A673 (cell line): ENCODE results near the gene PDE6D. TPM values are rescaled to one million over a fixed set of nuclear protein-coding genes. Genes with fewer than 3 reads are reported as not detected.

Source experiments
- BruUV-seq: library from RNA; stranded (reverse); fragments of 400-500 nt; replicated peaks from 2 replicates; lab custom pipeline; 2021; lab: Mats Ljungman, UMichigan
- CTCF ChIA-PET: fragments of 300-600 bp; sonication (Branson Sonifier 250); formaldehyde crosslinking; loops from one replicate; lab custom pipeline; 2022; ENCODE audit warnings: antibody characterized with exemption; lab: Charles Lee
- POLR2A ChIA-PET: fragments of 300-600 bp; sonication (Branson Sonifier 250); formaldehyde crosslinking; loops from one replicate; lab custom pipeline; 2022; ENCODE audit warnings: antibody characterized with exemption; ENCODE audit not compliant: low non-redundant PET; lab: Charles Lee
- DNase-seq: peaks from one replicate; pipeline ENCODE4 v3.0.0-alpha.2; 2015; ENCODE audit warnings: low spot score
- H3K27ac ChIP-seq: fragments of 200-600 bp; sonication (generic); 2 replicates; pipeline ENCODE4 v1.5.1; 2016; ENCODE audit warnings: mixed run types, low read depth, mild to moderate bottlenecking, mixed read lengths, antibody characterized with exemption, low read length; ENCODE audit not compliant: poor library complexity, severe bottlenecking
- H3K27me3 ChIP-seq: fragments of 200-600 bp; sonication (generic); replicated peaks from 2 replicates; pipeline ENCODE4 v1.6.1; 2017; ENCODE audit warnings: mixed run types, low read depth, mild to moderate bottlenecking, mixed read lengths, antibody characterized with exemption, low read length; ENCODE audit not compliant: insufficient read depth, poor library complexity
- H3K36me3 ChIP-seq: fragments of 200-600 bp; sonication (generic); 2 replicates; pipeline ENCODE4 v1.6.1; 2016; ENCODE audit warnings: mixed run types, mild to moderate bottlenecking, mixed read lengths, antibody characterized with exemption, low read length; ENCODE audit not compliant: insufficient read depth, poor library complexity, severe bottlenecking
- H3K4me1 ChIP-seq: fragments of 200-600 bp; sonication (generic); 2 replicates; pipeline ENCODE4 v1.6.1; 2017; ENCODE audit warnings: mixed run types, mild to moderate bottlenecking, mixed read lengths, antibody characterized with exemption, low read length; ENCODE audit not compliant: insufficient read depth, poor library complexity, severe bottlenecking
- H3K4me3 ChIP-seq: fragments of 200-600 bp; sonication (generic); 2 replicates; pipeline ENCODE4 v1.5.1; 2016; ENCODE audit warnings: low read depth, mixed run types, mild to moderate bottlenecking, mixed read lengths, low read length; ENCODE audit not compliant: poor library complexity, severe bottlenecking
- H3K9me3 ChIP-seq: fragments of 200-600 bp; sonication (generic); 2 replicates; pipeline ENCODE4 v1.6.1; 2016; ENCODE audit warnings: mixed run types, low read depth, mild to moderate bottlenecking, mixed read lengths, antibody characterized with exemption, low read length; ENCODE audit not compliant: poor library complexity, severe bottlenecking
- EZH2 ChIP-seq: fragments of 200-600 bp; sonication (generic); IDR thresholded peaks from 2 replicates; pipeline ENCODE4 v1.6.1; 2017; ENCODE audit warnings: borderline replicate concordance, low read depth, mild to moderate bottlenecking, mixed read lengths, antibody characterized with exemption, low read length; ENCODE audit not compliant: poor library complexity, severe bottlenecking
- intact Hi-C: fragments of 100-400 bp; cut with micrococcal nuclease; formaldehyde crosslinking; loops from one replicate; pipeline ENCODE4 v1.10.0; 2022; ENCODE audit not compliant: unreplicated experiment
- total RNA-seq: library from RNA; stranded (reverse); gene quantifications from 2 replicates; pipeline ENCODE4 v1.2.3, GENCODE V29; 2021
- TF ChIP-seq, protein P1 (sequence below): fragments of 300-800, 200-600 bp; sonication (generic); conservative IDR thresholded peaks from 2 replicates; pipeline ENCODE4 v1.5.1; 2017; ENCODE audit warnings: low read depth, mild to moderate bottlenecking, antibody characterized with exemption, low read length, moderate library complexity, mixed read lengths

The PDE6D gene
- total RNA-seq, 1 experiment from 2014 or later = 19.7 TPM

- ChIA-PET CTCF (interaction anchor here (1.4 kb wide), 1 partner anchor 109 kb away, joined by 5 read pairs; no protein-coding TSS in a partner anchor), POLR2A (no interaction called here)
- peaks cover 13% of the 10 kb centered on the region for H3K36me3 ChIP-seq
- DNase-seq = no peak
- peak overlapping the region; percentile 91 for H3K4me3 ChIP-seq
- TF ChIP-seq, protein P1, sequence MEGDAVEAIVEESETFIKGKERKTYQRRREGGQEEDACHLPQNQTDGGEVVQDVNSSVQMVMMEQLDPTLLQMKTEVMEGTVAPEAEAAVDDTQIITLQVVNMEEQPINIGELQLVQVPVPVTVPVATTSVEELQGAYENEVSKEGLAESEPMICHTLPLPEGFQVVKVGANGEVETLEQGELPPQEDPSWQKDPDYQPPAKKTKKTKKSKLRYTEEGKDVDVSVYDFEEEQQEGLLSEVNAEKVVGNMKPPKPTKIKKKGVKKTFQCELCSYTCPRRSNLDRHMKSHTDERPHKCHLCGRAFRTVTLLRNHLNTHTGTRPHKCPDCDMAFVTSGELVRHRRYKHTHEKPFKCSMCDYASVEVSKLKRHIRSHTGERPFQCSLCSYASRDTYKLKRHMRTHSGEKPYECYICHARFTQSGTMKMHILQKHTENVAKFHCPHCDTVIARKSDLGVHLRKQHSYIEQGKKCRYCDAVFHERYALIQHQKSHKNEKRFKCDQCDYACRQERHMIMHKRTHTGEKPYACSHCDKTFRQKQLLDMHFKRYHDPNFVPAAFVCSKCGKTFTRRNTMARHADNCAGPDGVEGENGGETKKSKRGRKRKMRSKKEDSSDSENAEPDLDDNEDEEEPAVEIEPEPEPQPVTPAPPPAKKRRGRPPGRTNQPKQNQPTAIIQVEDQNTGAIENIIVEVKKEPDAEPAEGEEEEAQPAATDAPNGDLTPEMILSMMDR = no peak
- no peak for TF ChIP-seq EZH2
- no TSS peak for BruUV-seq
- intact Hi-C loops = loop anchor here (10.0 kb wide), 1 partner anchor 112 kb away; no protein-coding TSS in a partner anchor
- peak overlapping the region; percentile 77 for H3K27ac ChIP-seq
- H3K9me3 ChIP-seq = no peaks in the 10 kb centered on the region
- no peaks in the 10 kb centered on the region for H3K27me3 ChIP-seq
- H3K4me1 ChIP-seq = peaks cover 11% of the 10 kb centered on the region
Measured at GRCh38 chr2:231786917-231787292, 5.8 kb upstream of the PDE6D start.

GRCh38 chr2:231786177-231786916 lies 5.3 kb upstream of the PDE6D start, which contains the start of gene COPS7B:
Gene COPS7B (plus strand): TSS chr2:231786445. CDS start chr2:231788571, 2,126 bp downstream.
- H3K27ac ChIP-seq = peak within 1 kb of the TSS; percentile 77
- no TSS peak for BruUV-seq
- ChIA-PET POLR2A (no interaction called here), CTCF (interaction anchor here (0.5 to 1.4 kb wide), 3 partner anchors 103 to 184 kb away, joined by 3 to 5 read pairs (median 4); no protein-coding TSS in a partner anchor)
- H3K4me3 ChIP-seq = peak within 1 kb of the TSS; percentile 91
- intact Hi-C loops = loop anchor here (10.0 kb wide), 1 partner anchor 112 kb away; no protein-coding TSS in a partner anchor
- peaks cover 13% of the 10 kb centered on the region for H3K36me3 ChIP-seq
- peaks cover 11% of the 10 kb centered on the region for H3K4me1 ChIP-seq
- no peaks in the 10 kb centered on the region for H3K9me3 ChIP-seq
- TF ChIP-seq EZH2 = no peak
- TF ChIP-seq, protein P1 = peak; percentile 60
- peak; percentile 92 for DNase-seq
- H3K27me3 ChIP-seq = no peaks in the 10 kb centered on the region

- H3K9me3 ChIP-seq = no peaks in the 10 kb centered on the region
- H3K4me1 ChIP-seq = peaks cover 11% of the 10 kb centered on the region
- H3K27me3 ChIP-seq = no peaks in the 10 kb centered on the region
- peak overlapping the region; percentile 77 for H3K27ac ChIP-seq
- peaks cover 10% of the 10 kb centered on the region for H3K36me3 ChIP-seq
- peak overlapping the region; percentile 91 for H3K4me3 ChIP-seq
- TF ChIP-seq, protein P1 = no peak
- no peak for TF ChIP-seq EZH2
- intact Hi-C loops = loop anchor here (10.0 kb wide), 1 partner anchor 111 kb away; no protein-coding TSS in a partner anchor
- POLR2A ChIA-PET = no interaction called here
- CTCF ChIA-PET = interaction anchor here (0.5 to 1.4 kb wide), 2 partner anchors 108 to 183 kb away, joined by 3 to 5 read pairs; no protein-coding TSS in a partner anchor
- no peak for DNase-seq
- BruUV-seq = no TSS peak
Measured at GRCh38 chr2:231785822-231786176, 4.7 kb upstream of the PDE6D start.
